Vagina (tissue), 2 donors: ENCODE results near the gene FMOD. TPM values are rescaled to one million over a fixed set of nuclear protein-coding genes. Genes with fewer than 3 reads are reported as not detected.
"Not testable (repeated sequence)": the region's sequence is repeated elsewhere in the genome, so short reads cannot be mapped to it uniquely, and the experiment has no call there.

Experiments used
- DNase-seq, 2 donors: peaks; one replicate each; pipeline ENCODE4 v3.0.0-alpha.2; 2017; ENCODE audit errors: extremely low spot score in 2 of 2
- H3K27ac ChIP-seq: fragments of 200-600 bp; sonication (generic); one replicate; pipeline ENCODE4 v1.5.1; 2019
- H3K27me3 ChIP-seq: fragments of 200-600 bp; sonication (generic); one replicate; pipeline ENCODE4 v1.5.1; 2019
- H3K36me3 ChIP-seq, 2 donors: fragments of 200-600 bp; sonication (generic); one replicate each; pipeline ENCODE4 v1.5.1; 2017 to 2019
- H3K4me1 ChIP-seq: fragments of 200-600 bp; sonication (generic); one replicate; pipeline ENCODE4 v1.5.1; 2019
- H3K4me3 ChIP-seq, 2 donors: fragments of 200-600 bp; sonication (generic); 1 replicate in 1 of 2; 2 replicates in 1 of 2; pipeline ENCODE4 v1.5.1; 2016 to 2019
- H3K9me3 ChIP-seq: fragments of 200-600 bp; sonication (generic); one replicate; pipeline ENCODE4 v1.5.1; 2019
- POLR2A ChIP-seq, 2 donors: fragments of 450-650 bp; IDR thresholded peaks; one replicate each; pipeline ENCODE4 v1.6.1; 2017; ENCODE audit warnings: antibody characterized with exemption in 2 of 2, mild to moderate bottlenecking in 2 of 2, moderate library complexity in 2 of 2
- POLR2AphosphoS5 ChIP-seq, 2 donors: sonication (generic); formaldehyde crosslinking; IDR thresholded peaks; one replicate each; pipeline ENCODE4 v1.9.0; 2017; ENCODE audit warnings: antibody characterized with exemption in 2 of 2, mild to moderate bottlenecking in 2 of 2, low read depth in 1 of 2; ENCODE audit not compliant: insufficient read depth in 1 of 2
- intact Hi-C: fragments of 100-400 bp; cut with DNase I; formaldehyde crosslinking; loops from one replicate; pipeline ENCODE4 v1.15.1; 2023
- total RNA-seq: library from RNA; depleted of rRNA; stranded (reverse); fragments of >200 nt; gene quantifications from one replicate; pipeline ENCODE4 v1.2.3, GENCODE V29; 2016
- TF ChIP-seq, protein P1 (sequence below), 3 experiments: fragments of 450-650 bp in 2 of 3; fragments of 200-600 bp in 1 of 3; sonication (generic) in 1 of 3; IDR thresholded peaks; one replicate each; pipeline ENCODE4 v1.5.1; 2017 to 2019; ENCODE audit warnings: antibody characterized with exemption in 3 of 3, mild to moderate bottlenecking in 2 of 3, moderate library complexity in 2 of 3

Gene FMOD
- total RNA-seq, 1 donor from 2014 or later = 80.3 TPM

DNA sequence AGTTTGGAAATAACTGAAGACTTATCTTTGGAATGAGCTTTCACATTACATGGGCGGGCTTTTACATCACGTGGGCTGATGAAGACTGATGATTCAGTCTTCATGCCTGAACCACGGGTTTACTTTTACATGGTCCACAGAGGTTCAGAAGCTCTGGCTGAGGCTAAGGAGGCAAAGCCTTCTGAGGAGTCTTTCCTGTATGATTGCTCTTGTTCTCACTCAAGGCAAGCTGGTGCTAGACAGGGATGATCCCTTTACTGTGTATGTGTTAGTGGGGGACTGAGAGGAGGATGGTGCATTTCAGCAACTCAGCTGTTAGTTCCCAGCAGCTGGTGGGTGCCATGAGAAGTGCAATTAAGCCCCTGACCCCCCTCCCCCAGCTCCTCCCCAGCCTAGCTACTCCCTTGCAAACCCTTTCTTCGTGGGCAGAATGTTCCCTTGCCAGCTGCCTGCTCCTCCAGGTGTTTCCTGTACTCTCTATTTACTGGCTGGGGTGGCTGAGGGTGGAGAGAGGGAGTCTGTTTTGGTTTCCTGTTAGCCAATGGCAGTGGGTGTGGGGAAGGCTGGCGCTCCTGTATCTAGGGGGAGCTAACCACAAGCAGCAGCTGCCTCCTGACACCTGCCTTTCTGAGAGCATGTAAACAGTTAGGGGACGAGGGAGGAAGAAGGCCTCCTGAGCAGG is 30.2 kb downstream of the FMOD start:
- Histone ChIP-seq H3K27ac (peak overlapping the region; percentile 71), H3K4me1 (peaks cover 53% of the 10 kb centered on the region), H3K27me3 (no peaks in the 10 kb centered on the region), H3K36me3 (no peaks in the 10 kb centered on the region), H3K4me3 (no peak overlapping the region), H3K9me3 (no peaks in the 10 kb centered on the region)
- TF ChIP-seq POLR2A (IDR thresholded peaks at IDR 0.05) (no peak), POLR2AphosphoS5 (IDR thresholded peaks at IDR 0.05; ENCODE audit: insufficient read depth in 1 of 2, low read depth in 1 of 2) (peak in 1 of 2 donors; percentile 56)
- no peak for DNase-seq
- intact Hi-C loops = no loop called here

DNA sequence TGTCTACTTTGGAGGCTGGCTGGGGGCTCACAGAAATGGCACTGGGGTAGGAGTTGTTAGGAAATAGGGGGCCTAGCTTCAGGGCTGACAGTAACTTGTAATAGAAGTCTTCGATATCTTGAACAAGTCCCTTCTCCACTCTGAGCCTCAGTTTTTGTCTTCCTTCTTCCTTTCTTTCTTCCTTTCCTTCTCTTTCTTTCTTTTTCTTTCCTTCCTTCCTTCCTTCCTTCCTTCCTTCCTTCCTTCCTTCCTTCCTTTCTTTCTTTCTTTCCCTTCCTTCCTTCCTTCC is 32.7 kb downstream of the FMOD start:
- H3K4me3 ChIP-seq = no peak overlapping the region
- TF ChIP-seq, protein P1, sequence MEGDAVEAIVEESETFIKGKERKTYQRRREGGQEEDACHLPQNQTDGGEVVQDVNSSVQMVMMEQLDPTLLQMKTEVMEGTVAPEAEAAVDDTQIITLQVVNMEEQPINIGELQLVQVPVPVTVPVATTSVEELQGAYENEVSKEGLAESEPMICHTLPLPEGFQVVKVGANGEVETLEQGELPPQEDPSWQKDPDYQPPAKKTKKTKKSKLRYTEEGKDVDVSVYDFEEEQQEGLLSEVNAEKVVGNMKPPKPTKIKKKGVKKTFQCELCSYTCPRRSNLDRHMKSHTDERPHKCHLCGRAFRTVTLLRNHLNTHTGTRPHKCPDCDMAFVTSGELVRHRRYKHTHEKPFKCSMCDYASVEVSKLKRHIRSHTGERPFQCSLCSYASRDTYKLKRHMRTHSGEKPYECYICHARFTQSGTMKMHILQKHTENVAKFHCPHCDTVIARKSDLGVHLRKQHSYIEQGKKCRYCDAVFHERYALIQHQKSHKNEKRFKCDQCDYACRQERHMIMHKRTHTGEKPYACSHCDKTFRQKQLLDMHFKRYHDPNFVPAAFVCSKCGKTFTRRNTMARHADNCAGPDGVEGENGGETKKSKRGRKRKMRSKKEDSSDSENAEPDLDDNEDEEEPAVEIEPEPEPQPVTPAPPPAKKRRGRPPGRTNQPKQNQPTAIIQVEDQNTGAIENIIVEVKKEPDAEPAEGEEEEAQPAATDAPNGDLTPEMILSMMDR (IDR thresholded peaks at IDR 0.05) = no peak
- no peak for TF ChIP-seq POLR2AphosphoS5 (IDR thresholded peaks at IDR 0.05; ENCODE audit: insufficient read depth in 1 of 2, low read depth in 1 of 2)
- TF ChIP-seq POLR2A (IDR thresholded peaks at IDR 0.05) = no peak
- H3K36me3 ChIP-seq = no peaks in the 10 kb centered on the region
- peaks cover 28% of the 10 kb centered on the region for H3K4me1 ChIP-seq
- no peaks in the 10 kb centered on the region for H3K9me3 ChIP-seq
- no peak for DNase-seq
- H3K27ac ChIP-seq = no peak overlapping the region
- intact Hi-C loops = no loop called here
- no peaks in the 10 kb centered on the region for H3K27me3 ChIP-seq

DNA sequence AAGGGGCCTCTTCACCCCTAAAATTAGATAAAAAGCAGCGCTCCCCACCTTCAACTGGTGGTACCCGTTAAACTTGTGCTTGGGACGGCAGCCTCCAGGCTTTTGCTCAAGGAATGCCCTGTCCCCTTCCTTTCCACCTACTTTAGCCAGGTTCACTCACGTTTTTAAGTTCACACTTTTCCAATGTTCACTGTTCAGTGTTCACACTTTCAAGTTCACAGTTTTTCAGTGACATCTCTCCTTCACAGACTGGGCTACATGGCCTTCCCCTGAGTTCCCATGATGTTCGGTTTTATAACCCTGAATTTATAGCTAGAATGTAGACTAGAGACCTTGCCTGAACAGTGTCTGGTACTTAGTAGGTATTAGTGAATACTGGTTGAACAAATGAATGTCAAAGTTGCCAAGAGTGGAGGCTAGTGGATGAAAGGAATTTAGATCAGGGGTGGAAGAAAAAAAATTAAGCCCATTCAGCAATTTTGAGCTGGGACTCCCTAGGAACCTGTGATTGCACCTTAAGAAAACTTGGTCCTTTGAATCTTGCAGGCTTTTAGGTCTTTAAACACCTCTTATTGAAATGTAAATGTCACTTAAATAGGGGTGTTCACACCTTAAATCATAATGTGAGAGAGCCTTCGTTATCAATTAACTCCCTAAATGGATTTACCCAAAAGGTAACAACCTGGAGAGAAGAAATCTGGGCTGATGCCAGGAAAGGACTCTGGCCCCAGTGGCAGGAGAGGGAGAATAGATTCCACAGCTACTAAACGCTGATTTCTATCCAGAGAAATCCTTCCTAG is 33.3 kb downstream of the FMOD start:
- H3K4me3 ChIP-seq = no peak overlapping the region
- H3K27me3 ChIP-seq = no peaks in the 10 kb centered on the region
- intact Hi-C loops = no loop called here
- H3K9me3 ChIP-seq = no peaks in the 10 kb centered on the region
- TF ChIP-seq, protein P1 (IDR thresholded peaks at IDR 0.05) = no peak
- no peak for TF ChIP-seq POLR2AphosphoS5 (IDR thresholded peaks at IDR 0.05; ENCODE audit: insufficient read depth in 1 of 2, low read depth in 1 of 2)
- H3K4me1 ChIP-seq = peaks cover 22% of the 10 kb centered on the region
- H3K27ac ChIP-seq = peak overlapping the region; percentile 30
- no peak for DNase-seq
- H3K36me3 ChIP-seq = no peaks in the 10 kb centered on the region

DNA sequence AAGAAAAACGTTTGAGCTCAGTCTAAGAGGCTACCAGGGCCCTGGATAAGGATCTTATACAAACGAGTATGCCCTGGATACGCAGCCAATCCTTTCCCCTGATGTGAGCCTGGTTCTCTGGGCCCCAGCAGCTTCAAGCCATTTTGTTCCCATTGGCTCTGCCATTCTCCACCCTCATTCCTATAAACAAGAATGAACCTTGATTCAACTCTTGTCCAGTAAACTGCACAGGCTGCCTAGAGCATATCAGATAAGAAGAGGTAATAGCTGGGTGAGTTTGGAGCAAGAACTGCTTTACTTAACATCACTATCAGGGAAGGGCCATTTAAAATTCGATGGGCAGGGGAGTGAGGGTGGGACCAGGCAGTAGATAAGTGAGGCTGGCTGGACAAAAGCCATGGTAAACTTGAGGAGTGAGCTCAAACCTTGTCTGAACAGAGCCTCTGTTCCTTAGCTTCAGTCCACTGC is 34.3 kb downstream of the FMOD start:
- TF ChIP-seq POLR2AphosphoS5 (IDR thresholded peaks at IDR 0.05; ENCODE audit: insufficient read depth in 1 of 2, low read depth in 1 of 2) (no peak), POLR2A (IDR thresholded peaks at IDR 0.05) (no peak)
- Histone ChIP-seq H3K4me1 (peaks cover 13% of the 10 kb centered on the region), H3K27ac (peak overlapping the region; percentile 30), H3K36me3 (no peaks in the 10 kb centered on the region), H3K4me3 (no peak overlapping the region), H3K9me3 (no peaks in the 10 kb centered on the region), H3K27me3 (no peaks in the 10 kb centered on the region)
- no peak for DNase-seq
- intact Hi-C loops = no loop called here

DNA sequence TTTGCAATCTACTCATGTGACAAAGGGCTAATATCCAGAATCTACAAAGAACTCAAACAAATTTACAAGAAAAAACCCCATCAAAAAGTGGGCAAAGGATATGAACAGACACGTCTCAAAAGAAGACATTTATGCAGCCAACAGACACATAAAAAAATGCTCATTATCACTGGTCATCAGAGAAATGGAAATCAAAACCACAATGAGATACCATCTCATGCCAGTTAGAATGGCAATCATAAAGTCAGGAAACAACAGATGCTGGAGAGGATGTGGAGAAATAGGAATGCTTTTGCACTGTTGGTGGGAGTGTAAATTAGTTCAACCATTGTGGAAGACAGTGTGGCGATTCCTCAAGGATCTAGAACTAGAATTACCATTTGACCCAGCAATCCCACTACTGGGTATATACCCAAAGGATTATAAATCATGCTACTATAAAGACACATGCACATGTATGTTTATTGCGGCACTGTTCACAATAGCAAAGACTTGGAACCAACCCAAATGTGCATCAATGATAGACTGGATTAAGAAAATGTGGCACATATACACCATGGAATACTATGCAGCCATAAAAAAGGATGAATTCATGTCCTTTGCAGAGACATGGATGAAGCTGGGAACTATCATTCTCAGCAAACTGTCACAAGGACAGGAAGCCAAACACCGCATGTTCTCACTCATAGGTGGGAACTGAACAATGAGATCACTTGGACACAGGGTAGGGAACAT is 36.7 kb downstream of the FMOD start:
- H3K4me1 ChIP-seq, intact Hi-C loops, H3K27ac ChIP-seq, DNase-seq, H3K9me3 ChIP-seq, H3K27me3 ChIP-seq, H3K36me3 ChIP-seq, H3K4me3 ChIP-seq: not testable (repeated sequence)

DNA sequence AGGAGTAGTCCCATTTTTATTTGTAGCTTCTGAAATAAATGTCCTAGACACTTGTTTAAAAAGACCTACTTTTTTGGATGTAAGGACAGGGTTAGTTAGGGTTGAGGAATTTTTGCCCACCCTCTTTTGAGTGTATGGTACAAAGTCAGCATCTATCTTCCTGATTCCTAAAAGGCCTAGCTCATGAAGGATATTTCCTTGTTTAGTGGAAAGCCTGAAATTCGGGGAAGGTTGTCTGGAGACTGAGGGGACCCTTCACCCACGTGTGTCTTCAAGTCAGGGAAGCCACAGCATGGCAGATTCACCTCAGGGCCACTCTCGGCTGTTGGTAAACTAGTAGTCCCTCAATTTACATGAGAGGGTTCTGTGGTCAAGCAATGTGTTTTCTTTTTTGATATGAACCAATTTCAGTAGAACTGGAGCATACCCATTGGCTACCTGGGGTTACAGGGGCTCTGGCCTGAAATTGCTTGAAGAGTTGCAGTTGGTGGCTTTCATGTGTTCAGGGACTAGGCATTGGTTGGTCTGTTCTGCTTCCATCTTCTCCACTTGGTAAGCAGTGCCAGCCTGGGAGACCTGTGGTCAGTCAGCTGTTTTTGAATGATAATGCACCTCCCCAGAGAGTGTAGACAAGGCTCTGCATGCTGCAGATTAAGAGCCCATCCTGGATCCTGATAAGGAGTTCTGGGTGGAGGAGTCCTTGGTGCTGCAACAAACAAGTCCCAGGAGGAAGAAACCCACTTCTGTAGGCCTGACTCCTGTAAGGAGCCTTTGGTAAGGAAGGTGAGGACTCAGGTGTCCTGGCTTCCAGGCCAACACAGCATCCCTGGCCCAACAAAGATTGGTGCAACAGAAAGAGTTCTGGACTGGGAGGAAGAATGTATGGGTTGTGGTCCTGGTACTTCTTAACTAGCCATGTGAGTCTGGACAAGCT is 39.3 kb downstream of the FMOD start:
- intact Hi-C loops = no loop called here
- Histone ChIP-seq H3K36me3 (peaks cover 0 to 12% of the 10 kb centered on the region in 2 donors), H3K4me1 (peaks cover 31% of the 10 kb centered on the region), H3K27me3 (no peaks in the 10 kb centered on the region), H3K4me3 (no peak overlapping the region), H3K27ac (no peak overlapping the region), H3K9me3 (no peaks in the 10 kb centered on the region)
- no peak for TF ChIP-seq POLR2AphosphoS5 (IDR thresholded peaks at IDR 0.05; ENCODE audit: insufficient read depth in 1 of 2, low read depth in 1 of 2)
- TF ChIP-seq POLR2A (IDR thresholded peaks at IDR 0.05) = no peak
- TF ChIP-seq, protein P1 (IDR thresholded peaks at IDR 0.05) = no peak
- no peak for DNase-seq
